ENCODE data around the gene CALB2. TPM values are rescaled to one million over a fixed set of nuclear protein-coding genes. Genes with fewer than 3 reads are reported as not detected.

The CALB2 gene
- total and polyA plus RNA-seq, 2 donors (not counting 1 experiment from before 2014, with no cell fraction given): not detected

- Mint-ChIP-seq H3K4me1 (no peaks in the 10 kb centered on the region), H3K27me3 (peaks cover 47% of the 10 kb centered on the region), H3K4me3 (no peak overlapping the region), H3K9me3 (ENCODE audit: insufficient read depth) (no peaks in the 10 kb centered on the region), H3K27ac (no peak overlapping the region)
- H4K20me1 ChIP-seq (ENCODE audit: control insufficient read depth, insufficient read depth, low read length, poor library complexity, severe bottlenecking): no peaks in the 10 kb centered on the region
- H3K36me3 ChIP-seq (replicated peaks in 1 of 2; ENCODE audit: control extremely low read depth in 1 of 2, control insufficient read depth in 1 of 2, extremely low read depth in 1 of 2, insufficient read depth in 2 of 2, low read length in 1 of 2): no peaks in the 10 kb centered on the region
- peaks cover 0 to 4% (median 0%) of the 10 kb centered on the region in 3 donors for H3K9me3 ChIP-seq (ENCODE audit: control extremely low read depth in 1 of 3, control insufficient read depth in 2 of 3, insufficient read depth in 1 of 3, low read length in 2 of 3)
- H3K4me3 ChIP-seq (ENCODE audit: control extremely low read depth in 1 of 5, extremely low read depth in 1 of 5, insufficient read depth in 1 of 5, low read depth in 2 of 5, low read length in 4 of 5): no peak overlapping the region
- ChIA-PET CTCF (interaction anchor here (0.6 kb wide), 1 partner anchor 20 kb away, joined by 3 read pairs; no protein-coding TSS in a partner anchor), POLR2A (no interaction called here)
- ATAC-seq (ENCODE audit: low read depth) (no peak), DNase-seq (no peak)
- no peak overlapping the region for H3K27ac ChIP-seq (ENCODE audit: low read length in 2 of 2)
- H2AFZ ChIP-seq (ENCODE audit: insufficient read depth, low read depth, low read length, poor library complexity, severe bottlenecking): no peak overlapping the region
- TF ChIP-seq EZH2 (IDR thresholded peaks at IDR 0.05; ENCODE audit: borderline replicate concordance, insufficient read depth, low read depth, low read length, poor library complexity, severe bottlenecking): no peak
- TF ChIP-seq, protein P1, sequence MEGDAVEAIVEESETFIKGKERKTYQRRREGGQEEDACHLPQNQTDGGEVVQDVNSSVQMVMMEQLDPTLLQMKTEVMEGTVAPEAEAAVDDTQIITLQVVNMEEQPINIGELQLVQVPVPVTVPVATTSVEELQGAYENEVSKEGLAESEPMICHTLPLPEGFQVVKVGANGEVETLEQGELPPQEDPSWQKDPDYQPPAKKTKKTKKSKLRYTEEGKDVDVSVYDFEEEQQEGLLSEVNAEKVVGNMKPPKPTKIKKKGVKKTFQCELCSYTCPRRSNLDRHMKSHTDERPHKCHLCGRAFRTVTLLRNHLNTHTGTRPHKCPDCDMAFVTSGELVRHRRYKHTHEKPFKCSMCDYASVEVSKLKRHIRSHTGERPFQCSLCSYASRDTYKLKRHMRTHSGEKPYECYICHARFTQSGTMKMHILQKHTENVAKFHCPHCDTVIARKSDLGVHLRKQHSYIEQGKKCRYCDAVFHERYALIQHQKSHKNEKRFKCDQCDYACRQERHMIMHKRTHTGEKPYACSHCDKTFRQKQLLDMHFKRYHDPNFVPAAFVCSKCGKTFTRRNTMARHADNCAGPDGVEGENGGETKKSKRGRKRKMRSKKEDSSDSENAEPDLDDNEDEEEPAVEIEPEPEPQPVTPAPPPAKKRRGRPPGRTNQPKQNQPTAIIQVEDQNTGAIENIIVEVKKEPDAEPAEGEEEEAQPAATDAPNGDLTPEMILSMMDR (IDR thresholded peaks at IDR 0.05): no peak
- H3K79me2 ChIP-seq (ENCODE audit: control insufficient read depth, insufficient read depth, low read length): no peaks in the 10 kb centered on the region
- intact Hi-C loops (cut with micrococcal nuclease): no loop called here
- no peaks in the 10 kb centered on the region for H3K4me1 ChIP-seq (ENCODE audit: control insufficient read depth in 2 of 2, insufficient read depth in 2 of 2, low read length in 2 of 2)
- H3K9ac ChIP-seq (ENCODE audit: low read length): no peak overlapping the region
- WGBS (ENCODE audit: insufficient coverage): 55% methylated on average over 10 of the region's 11 CpGs
- H3K4me2 ChIP-seq (replicated peaks; ENCODE audit: low read depth, low read length, poor library complexity, severe bottlenecking): no peak overlapping the region
- peaks cover 0 to 6% (median 2%) of the 10 kb centered on the region in 4 experiments for H3K27me3 ChIP-seq (replicated peaks in 1 of 4; ENCODE audit: control extremely low read depth in 1 of 4, control insufficient read depth in 3 of 4, insufficient read depth in 4 of 4, low read length in 3 of 4)
Observed at GRCh38 chr16:71369494-71369893, 11.0 kb downstream of the CALB2 start.

- H3K4me3 Mint-ChIP-seq: no peak overlapping the region
- Histone ChIP-seq H3K36me3 (replicated peaks in 1 of 2; ENCODE audit: control extremely low read depth in 1 of 2, control insufficient read depth in 1 of 2, extremely low read depth in 1 of 2, insufficient read depth in 2 of 2, low read length in 1 of 2) (no peaks in the 10 kb centered on the region), H3K4me3 (ENCODE audit: control extremely low read depth in 1 of 5, extremely low read depth in 1 of 5, insufficient read depth in 1 of 5, low read depth in 2 of 5, low read length in 4 of 5) (no peak overlapping the region), H3K4me2 (replicated peaks; ENCODE audit: low read depth, low read length, poor library complexity, severe bottlenecking) (no peak overlapping the region), H3K27ac (ENCODE audit: low read length in 2 of 2) (no peak overlapping the region), H3K79me2 (ENCODE audit: control insufficient read depth, insufficient read depth, low read length) (no peaks in the 10 kb centered on the region), H3K9ac (ENCODE audit: low read length) (no peak overlapping the region), H2AFZ (ENCODE audit: insufficient read depth, low read depth, low read length, poor library complexity, severe bottlenecking) (no peak overlapping the region), H4K20me1 (ENCODE audit: control insufficient read depth, insufficient read depth, low read length, poor library complexity, severe bottlenecking) (no peaks in the 10 kb centered on the region), H3K4me1 (ENCODE audit: control insufficient read depth in 2 of 2, insufficient read depth in 2 of 2, low read length in 2 of 2) (no peaks in the 10 kb centered on the region), H3K27me3 (replicated peaks in 1 of 4; ENCODE audit: control extremely low read depth in 1 of 4, control insufficient read depth in 3 of 4, insufficient read depth in 4 of 4, low read length in 3 of 4) (peaks cover 0 to 6% (median 2%) of the 10 kb centered on the region in 4 experiments), H3K9me3 (ENCODE audit: control extremely low read depth in 1 of 3, control insufficient read depth in 2 of 3, insufficient read depth in 1 of 3, low read length in 2 of 3) (peaks cover 0 to 7% (median 0%) of the 10 kb centered on the region in 3 donors)
- WGBS (ENCODE audit: insufficient coverage): 100% methylated on average over 2 of the region's 2 CpGs
- TF ChIP-seq EZH2 (IDR thresholded peaks at IDR 0.05; ENCODE audit: borderline replicate concordance, insufficient read depth, low read depth, low read length, poor library complexity, severe bottlenecking): no peak
- TF ChIP-seq, protein P1 (IDR thresholded peaks at IDR 0.05): no peak
- DNase-seq (no peak), ATAC-seq (ENCODE audit: low read depth) (no peak)
- CTCF ChIA-PET: no interaction called here
- POLR2A ChIA-PET: no interaction called here
- no peaks in the 10 kb centered on the region for H3K4me1 Mint-ChIP-seq
- peaks cover 48% of the 10 kb centered on the region for H3K27me3 Mint-ChIP-seq
- H3K27ac Mint-ChIP-seq: no peak overlapping the region
- H3K9me3 Mint-ChIP-seq (ENCODE audit: insufficient read depth): peaks cover under 1% of the 10 kb centered on the region
- intact Hi-C loops (cut with micrococcal nuclease): no loop called here
Observed at GRCh38 chr16:71371237-71371636, 12.7 kb downstream of the CALB2 start.
